IMR-90 (cell line): Measurements from ENCODE around the gene GAS6. TPM values are rescaled to one million over a fixed set of nuclear protein-coding genes. Genes with fewer than 3 reads are reported as not detected.

Experiments
- ATAC-seq: fragments of 200-7000 bp; cut with Tn5 transposase; 2 replicates; pipeline ENCODE4 v1.9.1; 2020; ENCODE audit warnings: low read depth, mild to moderate bottlenecking, moderate library complexity
- BruUV-seq: library from RNA; stranded (reverse); fragments of 400-500 nt; replicated peaks from 2 replicates; lab custom pipeline; 2021; lab: Mats Ljungman, UMichigan
- CTCF ChIA-PET: fragments of 300-600 bp; formaldehyde crosslinking; extraction: SDS; loops from one replicate; lab custom pipeline; 2021; ENCODE audit warnings: antibody characterized with exemption; lab: Yijun Ruan, JAX
- POLR2A ChIA-PET: fragments of 300-600 bp; sonication (Branson Sonifier 250); formaldehyde crosslinking; loops from one replicate; lab custom pipeline; 2022; ENCODE audit warnings: antibody characterized with exemption; ENCODE audit not compliant: unreplicated experiment; lab: Charles Lee
- DNase-seq: peaks from one replicate; pipeline ENCODE4 v3.0.0; 2013
- H2AFZ ChIP-seq: replicated peaks from 2 replicates; pipeline ENCODE3; 2013; ENCODE audit warnings: low read length, mild to moderate bottlenecking; ENCODE audit not compliant: poor library complexity
- H2AK5ac ChIP-seq: 2 replicates; pipeline ENCODE4 v1.6.1; 2013; ENCODE audit warnings: low read depth, low read length, inconsistent platforms
- H2AK9ac ChIP-seq: replicated peaks from 2 replicates; pipeline ENCODE3; 2013; ENCODE audit warnings: mild to moderate bottlenecking, low read depth, low read length, moderate library complexity; ENCODE audit not compliant: poor library complexity
- H2BK120ac ChIP-seq: 2 replicates; pipeline ENCODE4 v1.6.1; 2013; ENCODE audit warnings: low read depth, low read length, inconsistent platforms
- H2BK15ac ChIP-seq: 3 replicates; pipeline ENCODE4 v1.6.1; 2013; ENCODE audit warnings: low read depth, low read length, inconsistent platforms
- H2BK20ac ChIP-seq: 2 replicates; pipeline ENCODE4 v1.6.1; 2013; ENCODE audit warnings: low read depth, mild to moderate bottlenecking, inconsistent platforms, low read length, moderate library complexity
- H2BK5ac ChIP-seq: 2 replicates; pipeline ENCODE4 v1.6.1; 2013; ENCODE audit warnings: mild to moderate bottlenecking, low read depth, low read length, inconsistent platforms; ENCODE audit not compliant: poor library complexity, severe bottlenecking
- H3K14ac ChIP-seq: replicated peaks from 2 replicates; pipeline ENCODE4 v1.6.1; 2013; ENCODE audit warnings: low read depth, low read length, inconsistent platforms
- H3K18ac ChIP-seq: 2 replicates; pipeline ENCODE4 v1.6.1; 2013; ENCODE audit warnings: low read depth, low read length, control low read depth
- H3K23ac ChIP-seq: 2 replicates; pipeline ENCODE4 v1.6.1; 2013; ENCODE audit warnings: low read depth, low read length, inconsistent platforms
- H3K27ac ChIP-seq: 2 replicates; pipeline ENCODE4 v1.5.1; 2013; ENCODE audit warnings: mild to moderate bottlenecking, control low read depth, low read length; ENCODE audit not compliant: insufficient read depth
- H3K27me3 ChIP-seq: 2 replicates; pipeline ENCODE4 v1.6.1; 2013; ENCODE audit warnings: low read length; ENCODE audit not compliant: control insufficient read depth, insufficient read depth
- H3K36me3 ChIP-seq: 2 replicates; pipeline ENCODE4 v1.6.1; 2013; ENCODE audit warnings: low read length, mixed read lengths; ENCODE audit not compliant: control insufficient read depth, insufficient read depth
- H3K4ac ChIP-seq: 2 replicates; pipeline ENCODE4 v1.6.1; 2013; ENCODE audit warnings: low read depth, low read length, inconsistent platforms
- H3K4me1 ChIP-seq: 2 replicates; pipeline ENCODE4 v1.6.1; 2013; ENCODE audit warnings: low read length, mixed read lengths; ENCODE audit not compliant: control insufficient read depth, insufficient read depth
- H3K4me2 ChIP-seq: 2 replicates; pipeline ENCODE4 v1.6.1; 2013; ENCODE audit warnings: low read depth, mild to moderate bottlenecking, control low read depth, low read length, moderate library complexity
- H3K4me3 ChIP-seq: 2 replicates; pipeline ENCODE4 v1.5.1; 2013; ENCODE audit warnings: low read depth, mild to moderate bottlenecking, control low read depth, low read length, moderate library complexity; ENCODE audit not compliant: insufficient read depth
- H3K56ac ChIP-seq: 2 replicates; pipeline ENCODE4 v1.6.1; 2013; ENCODE audit warnings: low read length, inconsistent platforms; ENCODE audit not compliant: insufficient read depth; ENCODE audit errors: extremely low read depth
- H3K79me1 ChIP-seq, 2 experiments: 2 replicates each; pipeline ENCODE4 v1.6.1; 2013; ENCODE audit warnings: low read length in 2 of 2, inconsistent platforms in 1 of 2, low read depth in 1 of 2
- H3K9ac ChIP-seq: 2 replicates; pipeline ENCODE4 v1.6.1; 2013; ENCODE audit warnings: low read depth, low read length, control low read depth
- H3K9me1 ChIP-seq: 2 replicates; pipeline ENCODE4 v1.6.1; 2013; ENCODE audit warnings: low read length, inconsistent platforms; ENCODE audit not compliant: insufficient read depth
- H3K9me3 ChIP-seq: 2 replicates; pipeline ENCODE4 v1.6.1; 2013; ENCODE audit warnings: low read length; ENCODE audit not compliant: control insufficient read depth, insufficient read depth
- H4K20me1 ChIP-seq: 2 replicates; pipeline ENCODE4 v1.6.1; 2013; ENCODE audit warnings: low read length, inconsistent platforms; ENCODE audit not compliant: insufficient read depth
- H4K5ac ChIP-seq: 2 replicates; pipeline ENCODE4 v1.6.1; 2013; ENCODE audit warnings: mild to moderate bottlenecking, low read depth, low read length, control low read depth
- H4K8ac ChIP-seq, 2 experiments: 2 replicates each; pipeline ENCODE4 v1.6.1; 2013; ENCODE audit warnings: low read depth in 2 of 2, low read length in 2 of 2, control low read depth in 1 of 2, inconsistent platforms in 1 of 2
- H4K91ac ChIP-seq: 2 replicates; pipeline ENCODE4 v1.6.1; 2013; ENCODE audit warnings: low read depth, low read length, inconsistent platforms; ENCODE audit not compliant: insufficient read depth
- BHLHE40 ChIP-seq: fragments of 150-350 bp; IDR thresholded peaks from 2 replicates; pipeline ENCODE4 v1.6.1; 2016; ENCODE audit warnings: mild to moderate bottlenecking, low read depth, low read length
- FOS ChIP-seq: fragments of 150-350 bp; IDR thresholded peaks from 2 replicates; pipeline ENCODE4 v1.6.1; 2016; ENCODE audit warnings: low read depth, low read length
- MAFK ChIP-seq: IDR thresholded peaks from 2 replicates; pipeline ENCODE4 v1.6.1; 2012; ENCODE audit warnings: low read depth, low read length, improper control_type of control experiment
- MAZ ChIP-seq: IDR thresholded peaks from 2 replicates; pipeline ENCODE4 v1.6.1; 2012; ENCODE audit warnings: low read depth, mild to moderate bottlenecking, low read length, improper control_type of control experiment, moderate library complexity, borderline replicate concordance
- MXI1 ChIP-seq: IDR thresholded peaks from 2 replicates; pipeline ENCODE4 v1.6.1; 2012; ENCODE audit warnings: low read depth, mild to moderate bottlenecking, low read length, moderate library complexity, borderline replicate concordance
- POLR2A ChIP-seq: IDR thresholded peaks from 2 replicates; pipeline ENCODE4 v1.6.1; 2012; ENCODE audit warnings: mild to moderate bottlenecking, low read depth, low read length
- RAD21 ChIP-seq: IDR thresholded peaks from 2 replicates; pipeline ENCODE4 v1.6.1; 2012; ENCODE audit warnings: low read length, improper control_type of control experiment
- RFX5 ChIP-seq: IDR thresholded peaks from 2 replicates; pipeline ENCODE4 v1.8.0; 2012; ENCODE audit warnings: low read depth, mild to moderate bottlenecking, low read length, moderate library complexity
- SMC3 ChIP-seq: fragments of 150-350 bp; IDR thresholded peaks from 2 replicates; pipeline ENCODE4 v1.6.1; 2016; ENCODE audit warnings: low read depth, mild to moderate bottlenecking, antibody characterized with exemption, low read length, moderate library complexity
- WGBS, 2 experiments: methylation state at CpG; one replicate each; pipeline versions ENCODE4 v1.1.5 to v1.1.7; 2013; ENCODE audit warnings: missing lambda C conversion rate in 2 of 2; ENCODE audit not compliant: insufficient read length in 1 of 2; ENCODE audit errors: extremely low coverage in 2 of 2; 5-methylcytosine and 5-hydroxymethylcytosine counted together
- dilution Hi-C: fragments of 300-500 bp; cut with HindIII; formaldehyde crosslinking; loops from one replicate; pipeline ENCODE4 v1.14.3; 2018; ENCODE audit warnings: low sequenced_read_pairs; ENCODE audit not compliant: unreplicated experiment
- in situ Hi-C: fragments of 300-500 bp; cut with MboI; formaldehyde crosslinking; loops from 3 replicates; pipeline ENCODE4 v1.14.3; 2019; ENCODE audit warnings: low sequenced_read_pairs, inconsistent platforms, mixed read lengths
- intact Hi-C: fragments of 100-400 bp; cut with micrococcal nuclease; formaldehyde crosslinking; loops from 2 replicates; pipeline ENCODE4 v1.10.0; 2022
- polyA plus RNA-seq, 3 experiments: library from polyadenylated mRNA; depleted of rRNA; stranded (reverse); fragments of >200 nt; gene quantifications; 2 replicates each; pipeline ENCODE4 v1.2.3, GENCODE V29; 2012; ENCODE audit warnings: low replicate concordance in 1 of 3
- total RNA-seq: library from RNA; depleted of rRNA; stranded (reverse); fragments of >200 nt; gene quantifications from 2 replicates; pipeline ENCODE4 v1.2.3, GENCODE V29; 2012
- TF ChIP-seq, protein P1 (sequence below): fragments of 150-350 bp; IDR thresholded peaks from 2 replicates; pipeline ENCODE4 v1.6.1; 2017; ENCODE audit warnings: mild to moderate bottlenecking, antibody characterized with exemption, low read length, low read depth

The GAS6 gene
- total and polyA plus RNA-seq, 2 of the 4 experiments (the other 2 are of a cell fraction) = 220 to 823 TPM

DNA sequence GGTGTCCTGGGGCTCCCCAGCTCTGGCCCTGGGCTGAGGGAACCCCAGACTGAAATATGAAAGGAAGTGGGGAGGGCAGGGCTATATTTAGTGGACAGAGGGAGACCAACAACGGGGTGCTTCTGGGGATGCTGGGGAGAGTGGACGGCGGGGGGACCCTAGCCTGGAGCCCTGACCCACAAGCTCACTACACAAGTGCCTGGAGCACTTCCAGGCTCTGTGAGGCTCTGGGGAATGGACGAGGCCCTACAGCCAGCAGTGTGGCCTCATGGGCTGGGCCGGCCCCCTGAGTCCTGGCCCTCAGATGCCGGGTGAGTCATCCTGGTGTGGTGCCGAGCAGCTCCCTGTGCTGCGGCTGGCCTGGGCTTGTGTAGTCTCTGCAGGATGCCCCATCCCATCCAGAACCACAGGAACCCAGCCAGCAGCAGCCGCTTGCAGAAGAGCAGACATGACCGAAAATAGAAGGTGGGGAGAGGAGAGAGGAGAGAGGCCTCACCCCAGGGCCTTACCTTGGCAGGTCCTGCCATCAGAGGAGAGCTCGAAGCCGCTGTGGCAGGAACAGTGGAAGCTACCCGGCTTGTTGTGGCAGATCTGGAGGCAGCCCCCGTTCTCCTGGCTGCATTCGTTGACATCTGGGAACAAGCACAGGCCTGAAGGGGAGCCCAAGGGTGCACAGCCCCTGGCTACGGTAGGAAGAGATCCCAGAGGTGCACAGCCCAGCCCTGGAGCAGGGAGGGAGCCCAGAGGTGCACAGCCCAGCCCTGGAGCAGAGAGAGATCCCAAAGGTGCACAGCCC lies 26.1 kb downstream of the GAS6 start:
- TF ChIP-seq MAFK (no peak), SMC3 (no peak), BHLHE40 (peak; percentile 40; the same call in 1 of the 2 replicates), MXI1 (peak; percentile 91), RAD21 (peak; percentile 28), MAZ (peak; percentile 84; the same call in 1 of the 2 replicates), RFX5 (no peak), FOS (peak; percentile 95), POLR2A (peak; percentile 69; the same call in 1 of the 2 replicates)
- TF ChIP-seq, protein P1, sequence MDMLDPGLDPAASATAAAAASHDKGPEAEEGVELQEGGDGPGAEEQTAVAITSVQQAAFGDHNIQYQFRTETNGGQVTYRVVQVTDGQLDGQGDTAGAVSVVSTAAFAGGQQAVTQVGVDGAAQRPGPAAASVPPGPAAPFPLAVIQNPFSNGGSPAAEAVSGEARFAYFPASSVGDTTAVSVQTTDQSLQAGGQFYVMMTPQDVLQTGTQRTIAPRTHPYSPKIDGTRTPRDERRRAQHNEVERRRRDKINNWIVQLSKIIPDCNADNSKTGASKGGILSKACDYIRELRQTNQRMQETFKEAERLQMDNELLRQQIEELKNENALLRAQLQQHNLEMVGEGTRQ = peak; percentile 24; the same call in 1 of the 2 replicates
- peak overlapping the region; percentile 98 for H3K27ac ChIP-seq
- H3K9me3 ChIP-seq = no peaks in the 10 kb centered on the region
- peak overlapping the region; percentile 99 for H2AK9ac ChIP-seq
- no TSS peak for BruUV-seq
- peak overlapping the region; percentile 99 for H3K4ac ChIP-seq
- peak overlapping the region; percentile 99 for H2BK5ac ChIP-seq
- peaks cover 21 to 84% of the 10 kb centered on the region in 2 experiments for H3K79me1 ChIP-seq
- H2BK15ac ChIP-seq = peak overlapping the region; percentile 85; the same call in 2 of the 3 replicates
- peak overlapping the region; percentile 99 for H2BK120ac ChIP-seq
- peak overlapping the region; percentile 93 to 99 for H4K8ac ChIP-seq
- peak overlapping the region; percentile 80 for H2AFZ ChIP-seq
- H3K9me1 ChIP-seq = peaks cover 7% of the 10 kb centered on the region; the same call in 1 of the 2 replicates
- WGBS, 2 experiments = 61% methylated on average over 4 of the region's 16 CpGs; no CpG with 5 or more reads in 1 of the 2 experiments
- peak overlapping the region; percentile 100 for H3K23ac ChIP-seq
- intact Hi-C loops = no loop called here
- ChIA-PET CTCF (no interaction called here), POLR2A (interaction anchor here (1.0 kb wide), 1 partner anchor 27 kb away, joined by 5 read pairs; no protein-coding TSS in a partner anchor)
- dilution Hi-C loops = no loop called here
- H3K14ac ChIP-seq = peak overlapping the region; percentile 99
- DNase-seq = peak; percentile 98
- no peaks in the 10 kb centered on the region for H3K27me3 ChIP-seq
- H4K5ac ChIP-seq = peak overlapping the region; percentile 87
- H2BK20ac ChIP-seq = peak overlapping the region; percentile 98
- peak overlapping the region; percentile 98 for H4K91ac ChIP-seq
- in situ Hi-C loops = no loop called here
- H3K4me2 ChIP-seq = peak overlapping the region; percentile 78
- peaks cover 33% of the 10 kb centered on the region for H4K20me1 ChIP-seq
- peaks cover 56% of the 10 kb centered on the region for H3K36me3 ChIP-seq
- H3K4me1 ChIP-seq = peaks cover 42% of the 10 kb centered on the region
- peak overlapping the region; percentile 99 for H3K56ac ChIP-seq
- peak overlapping the region; percentile 25; the same call in 1 of the 2 replicates for H3K4me3 ChIP-seq
- peak overlapping the region; percentile 81 for H3K9ac ChIP-seq
- H2AK5ac ChIP-seq = peak overlapping the region; percentile 93
- H3K18ac ChIP-seq = peak overlapping the region; percentile 99
- peak; percentile 82 for ATAC-seq
